WTC11 (cell line): Measurements from ENCODE around the gene C3orf70.

Source experiments
- CREB1 ChIP-seq: sonication (generic); formaldehyde crosslinking; IDR thresholded peaks from 2 replicates; pipeline ENCODE4 v1.8.0; 2023; ENCODE audit warnings: mild to moderate bottlenecking, missing genetic modification reagents
- CREM ChIP-seq: sonication (generic); formaldehyde crosslinking; IDR thresholded peaks from 2 replicates; pipeline ENCODE4 v1.8.1; 2022; ENCODE audit warnings: mild to moderate bottlenecking, missing genetic modification reagents, moderate library complexity
- ESRRA ChIP-seq: sonication (generic); formaldehyde crosslinking; IDR thresholded peaks from 2 replicates; pipeline ENCODE4 v1.8.1; 2022; ENCODE audit warnings: mild to moderate bottlenecking, missing genetic modification reagents, borderline replicate concordance
- GABPB1 ChIP-seq: sonication (generic); formaldehyde crosslinking; IDR thresholded peaks from 2 replicates; pipeline ENCODE4 v1.8.1; 2023; ENCODE audit warnings: mild to moderate bottlenecking, missing genetic modification reagents
- MXD4 ChIP-seq: fragments of 250-450 bp; sonication (Bioruptor Pico); IDR thresholded peaks from 2 replicates; pipeline ENCODE4 v1.8.0; 2021; ENCODE audit warnings: mild to moderate bottlenecking, moderate library complexity, borderline replicate concordance
- NR3C1 ChIP-seq: sonication (generic); formaldehyde crosslinking; conservative IDR thresholded peaks from 2 replicates; pipeline ENCODE4 v1.8.1; 2023; ENCODE audit warnings: low read depth, mild to moderate bottlenecking, missing genetic modification reagents
- SMAD3 ChIP-seq: sonication (generic); formaldehyde crosslinking; IDR thresholded peaks from 2 replicates; pipeline ENCODE4 v1.8.0; 2022; ENCODE audit warnings: missing genetic modification reagents, mild to moderate bottlenecking, borderline replicate concordance
- SP1 ChIP-seq: sonication (generic); formaldehyde crosslinking; conservative IDR thresholded peaks from 2 replicates; pipeline ENCODE4 v1.8.1; 2022; ENCODE audit warnings: missing genetic modification reagents
- TCF7 ChIP-seq: sonication (generic); formaldehyde crosslinking; IDR thresholded peaks from 2 replicates; pipeline ENCODE4 v1.8.0; 2022; ENCODE audit warnings: mild to moderate bottlenecking, low read depth, missing genetic modification reagents, moderate library complexity
- TEAD1 ChIP-seq: sonication (generic); formaldehyde crosslinking; IDR thresholded peaks from 2 replicates; pipeline ENCODE4 v1.8.0; 2022; ENCODE audit warnings: mild to moderate bottlenecking, missing genetic modification reagents
- ZNF138 ChIP-seq: sonication (generic); formaldehyde crosslinking; conservative IDR thresholded peaks from 2 replicates; pipeline ENCODE4 v1.8.1; 2022; ENCODE audit warnings: mild to moderate bottlenecking, moderate library complexity, missing genetic modification reagents
- TF ChIP-seq, protein P1 (sequence below): fragments of 200-600 bp; IDR thresholded peaks from 2 replicates; pipeline ENCODE4 v1.8.0; 2022; ENCODE audit warnings: antibody characterized with exemption
- TF ChIP-seq, protein P2 (sequence below): fragments of 250-450 bp; sonication (Bioruptor Pico); IDR thresholded peaks from 2 replicates; pipeline ENCODE4 v1.9.0; 2021; ENCODE audit warnings: mild to moderate bottlenecking
- TF ChIP-seq, protein P3 (sequence below): sonication (generic); formaldehyde crosslinking; IDR thresholded peaks from 2 replicates; pipeline ENCODE4 v1.8.1; 2022; ENCODE audit warnings: low read depth, missing genetic modification reagents, borderline replicate concordance

DNA sequence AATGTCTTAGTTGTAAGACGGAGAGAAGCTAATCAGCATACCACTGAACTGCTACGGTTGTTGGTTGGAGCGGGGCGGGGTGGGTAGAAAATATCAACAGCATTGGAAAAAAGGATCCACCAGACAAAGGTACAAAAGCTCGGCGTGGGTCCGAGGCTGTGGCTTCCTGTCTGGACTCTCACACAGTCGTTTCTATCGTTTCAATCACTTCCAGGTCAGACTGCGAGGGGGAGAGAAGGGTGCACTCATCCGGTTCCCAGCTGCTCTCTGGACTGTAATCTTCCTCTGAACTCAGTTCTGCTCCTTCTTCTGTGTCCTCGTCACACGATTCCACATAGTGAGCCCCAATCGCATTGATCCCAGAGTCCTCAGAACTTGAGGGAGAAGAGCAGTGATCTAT lies 70.0 kb downstream of the C3orf70 start:
- TF ChIP-seq, protein P1, sequence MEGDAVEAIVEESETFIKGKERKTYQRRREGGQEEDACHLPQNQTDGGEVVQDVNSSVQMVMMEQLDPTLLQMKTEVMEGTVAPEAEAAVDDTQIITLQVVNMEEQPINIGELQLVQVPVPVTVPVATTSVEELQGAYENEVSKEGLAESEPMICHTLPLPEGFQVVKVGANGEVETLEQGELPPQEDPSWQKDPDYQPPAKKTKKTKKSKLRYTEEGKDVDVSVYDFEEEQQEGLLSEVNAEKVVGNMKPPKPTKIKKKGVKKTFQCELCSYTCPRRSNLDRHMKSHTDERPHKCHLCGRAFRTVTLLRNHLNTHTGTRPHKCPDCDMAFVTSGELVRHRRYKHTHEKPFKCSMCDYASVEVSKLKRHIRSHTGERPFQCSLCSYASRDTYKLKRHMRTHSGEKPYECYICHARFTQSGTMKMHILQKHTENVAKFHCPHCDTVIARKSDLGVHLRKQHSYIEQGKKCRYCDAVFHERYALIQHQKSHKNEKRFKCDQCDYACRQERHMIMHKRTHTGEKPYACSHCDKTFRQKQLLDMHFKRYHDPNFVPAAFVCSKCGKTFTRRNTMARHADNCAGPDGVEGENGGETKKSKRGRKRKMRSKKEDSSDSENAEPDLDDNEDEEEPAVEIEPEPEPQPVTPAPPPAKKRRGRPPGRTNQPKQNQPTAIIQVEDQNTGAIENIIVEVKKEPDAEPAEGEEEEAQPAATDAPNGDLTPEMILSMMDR, result no peak
- TF ChIP-seq ZNF138 (CRISPR knock-in tag) (no peak), TCF7 (no peak), NR3C1 (CRISPR knock-in tag) (no peak), SMAD3 (no peak), SP1 (no peak), MXD4 (CRISPR knock-in tag) (no peak), CREM (CRISPR knock-in tag) (no peak), GABPB1 (CRISPR knock-in tag) (no peak), CREB1 (no peak), TEAD1 (CRISPR knock-in tag) (no peak), ESRRA (CRISPR knock-in tag) (no peak)
- TF ChIP-seq, protein P2, sequence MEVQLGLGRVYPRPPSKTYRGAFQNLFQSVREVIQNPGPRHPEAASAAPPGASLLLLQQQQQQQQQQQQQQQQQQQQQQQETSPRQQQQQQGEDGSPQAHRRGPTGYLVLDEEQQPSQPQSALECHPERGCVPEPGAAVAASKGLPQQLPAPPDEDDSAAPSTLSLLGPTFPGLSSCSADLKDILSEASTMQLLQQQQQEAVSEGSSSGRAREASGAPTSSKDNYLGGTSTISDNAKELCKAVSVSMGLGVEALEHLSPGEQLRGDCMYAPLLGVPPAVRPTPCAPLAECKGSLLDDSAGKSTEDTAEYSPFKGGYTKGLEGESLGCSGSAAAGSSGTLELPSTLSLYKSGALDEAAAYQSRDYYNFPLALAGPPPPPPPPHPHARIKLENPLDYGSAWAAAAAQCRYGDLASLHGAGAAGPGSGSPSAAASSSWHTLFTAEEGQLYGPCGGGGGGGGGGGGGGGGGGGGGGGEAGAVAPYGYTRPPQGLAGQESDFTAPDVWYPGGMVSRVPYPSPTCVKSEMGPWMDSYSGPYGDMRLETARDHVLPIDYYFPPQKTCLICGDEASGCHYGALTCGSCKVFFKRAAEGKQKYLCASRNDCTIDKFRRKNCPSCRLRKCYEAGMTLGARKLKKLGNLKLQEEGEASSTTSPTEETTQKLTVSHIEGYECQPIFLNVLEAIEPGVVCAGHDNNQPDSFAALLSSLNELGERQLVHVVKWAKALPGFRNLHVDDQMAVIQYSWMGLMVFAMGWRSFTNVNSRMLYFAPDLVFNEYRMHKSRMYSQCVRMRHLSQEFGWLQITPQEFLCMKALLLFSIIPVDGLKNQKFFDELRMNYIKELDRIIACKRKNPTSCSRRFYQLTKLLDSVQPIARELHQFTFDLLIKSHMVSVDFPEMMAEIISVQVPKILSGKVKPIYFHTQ (CRISPR knock-in tag), result no peak
- TF ChIP-seq, protein P3, sequence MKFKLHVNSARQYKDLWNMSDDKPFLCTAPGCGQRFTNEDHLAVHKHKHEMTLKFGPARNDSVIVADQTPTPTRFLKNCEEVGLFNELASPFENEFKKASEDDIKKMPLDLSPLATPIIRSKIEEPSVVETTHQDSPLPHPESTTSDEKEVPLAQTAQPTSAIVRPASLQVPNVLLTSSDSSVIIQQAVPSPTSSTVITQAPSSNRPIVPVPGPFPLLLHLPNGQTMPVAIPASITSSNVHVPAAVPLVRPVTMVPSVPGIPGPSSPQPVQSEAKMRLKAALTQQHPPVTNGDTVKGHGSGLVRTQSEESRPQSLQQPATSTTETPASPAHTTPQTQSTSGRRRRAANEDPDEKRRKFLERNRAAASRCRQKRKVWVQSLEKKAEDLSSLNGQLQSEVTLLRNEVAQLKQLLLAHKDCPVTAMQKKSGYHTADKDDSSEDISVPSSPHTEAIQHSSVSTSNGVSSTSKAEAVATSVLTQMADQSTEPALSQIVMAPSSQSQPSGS (CRISPR knock-in tag), result no peak
